K562 (cell line): ENCODE measurements around the gene AMOTL1.

Experiments used
- ESRRA ChIP-seq: fragments of 450-650 bp; IDR thresholded peaks from 2 replicates; pipeline ENCODE4 v1.6.1; 2014; ENCODE audit warnings: low read depth, mild to moderate bottlenecking, moderate library complexity, borderline replicate concordance
- EZH2 ChIP-seq: IDR thresholded peaks from 2 replicates; pipeline ENCODE4 v1.6.1; 2012; ENCODE audit warnings: low read depth, mild to moderate bottlenecking, inconsistent platforms, low read length, borderline replicate concordance
- HDAC2 ChIP-seq: fragments of 450-650 bp; IDR thresholded peaks from 2 replicates; pipeline ENCODE4 v1.6.1; 2016; ENCODE audit warnings: mild to moderate bottlenecking
- JUND ChIP-seq, 2 experiments: IDR thresholded peaks; 2 replicates in 1 of 2; 3 replicates in 1 of 2; pipeline ENCODE4 v1.6.1; 2011; ENCODE audit warnings: borderline replicate concordance in 2 of 2, low read depth in 2 of 2, low read length in 2 of 2, improper control_type of control experiment in 1 of 2, missing biosample characterization in 1 of 2, missing genetic modification characterization in 1 of 2, missing genetic modification reagents in 1 of 2
- NFRKB ChIP-seq: fragments of 450-650 bp; IDR thresholded peaks from 2 replicates; pipeline ENCODE4 v1.6.1; 2016; ENCODE audit warnings: low read depth
- PCBP1 ChIP-seq: fragments of 200-400 bp; formaldehyde crosslinking; IDR thresholded peaks from 2 replicates; pipeline ENCODE4 v1.6.1; 2018; ENCODE audit warnings: mild to moderate bottlenecking, low read depth, low read length; ENCODE audit not compliant: poor library complexity, severe bottlenecking
- PCBP2 ChIP-seq: fragments of 200-400 bp; formaldehyde crosslinking; IDR thresholded peaks from 2 replicates; pipeline ENCODE4 v1.6.1; 2018; ENCODE audit warnings: low read length, low read depth, mild to moderate bottlenecking, moderate library complexity; ENCODE audit not compliant: poor library complexity, severe bottlenecking
- PHF21A ChIP-seq: fragments of 450-650 bp; IDR thresholded peaks from 2 replicates; pipeline ENCODE4 v1.6.1; 2017; ENCODE audit warnings: low read depth, borderline replicate concordance
- POLR3A ChIP-seq: IDR thresholded peaks from 2 replicates; pipeline ENCODE4 v1.6.1; 2011; ENCODE audit warnings: borderline replicate concordance, mild to moderate bottlenecking, moderate library complexity; ENCODE audit not compliant: insufficient read length, insufficient read depth; ENCODE audit errors: extremely low read depth
- SMAD1 ChIP-seq: fragments of 150-350 bp; IDR thresholded peaks from 2 replicates; pipeline ENCODE4 v1.6.1; 2014; ENCODE audit warnings: low read length, low read depth; ENCODE audit not compliant: partially characterized antibody
- STAT5B ChIP-seq: fragments of 250-450 bp; sonication (Bioruptor Pico); IDR thresholded peaks from 2 replicates; pipeline ENCODE4 v1.8.0; 2021; ENCODE audit warnings: mild to moderate bottlenecking, inconsistent platforms
- TARDBP ChIP-seq: fragments of 450-650 bp; IDR thresholded peaks from 2 replicates; pipeline ENCODE4 v1.6.1; 2016
- ZFP1 ChIP-seq: fragments of 450-650 bp; formaldehyde crosslinking; IDR thresholded peaks from 2 replicates; pipeline ENCODE4 v1.4.0; 2020; ENCODE audit warnings: mild to moderate bottlenecking, mixed read lengths

GRCh38 chr11:94793822-94794221 lies 25.7 kb downstream of the AMOTL1 start:
- no peak for TF ChIP-seq ESRRA
- TF ChIP-seq TARDBP, result no peak
- no peak for TF ChIP-seq EZH2
- no peak for TF ChIP-seq SMAD1
- no peak for TF ChIP-seq PCBP2
- no peak for TF ChIP-seq PHF21A
- TF ChIP-seq ZFP1 (CRISPR knock-in tag), result no peak
- no peak for TF ChIP-seq STAT5B (CRISPR knock-in tag)
- no peak for TF ChIP-seq JUND (IDR thresholded peaks at IDR 0.05; ENCODE audit: borderline replicate concordance, low read depth, low read length)
- TF ChIP-seq JUND (tag; IDR thresholded peaks at IDR 0.05; ENCODE audit: borderline replicate concordance, low read depth, low read length), result no peak
- TF ChIP-seq POLR3A, result no peak
- no peak for TF ChIP-seq NFRKB
- no peak for TF ChIP-seq HDAC2
- TF ChIP-seq PCBP1, result no peak
